Activated T-helper 2 cell treated with anti-CD3 and anti-CD28 coated beads, Interferon-gamma antibody, Interleukin-2, Interleukin-4, amounts not matched to agents 10 μg/mL and 5 μg/mL and 100 μg/mL, durations not matched to agents 14 hours and 24 hours and 36 hours (primary cell): Measurements from ENCODE around the gene SGSM2. TPM values are rescaled to one million over a fixed set of nuclear protein-coding genes. Genes with fewer than 3 reads are reported as not detected.
A peak's percentile ranks its signal among the peaks of the same experiment; 100 is the strongest.

Experiments
- DNase-seq: peaks from one replicate; pipeline ENCODE4 v3.0.0; 2021; ENCODE audit warnings: low spot score
- H3K27ac Mint-ChIP-seq: one replicate; pipeline ENCODE4 v1.8.0; 2021; ENCODE audit warnings: mixed read lengths
- H3K27me3 Mint-ChIP-seq: one replicate; pipeline ENCODE4 v1.8.0; 2021; ENCODE audit warnings: low read depth, mixed read lengths
- H3K36me3 Mint-ChIP-seq: one replicate; pipeline ENCODE4 v1.8.0; 2021; ENCODE audit warnings: low read depth, mixed read lengths
- H3K4me1 Mint-ChIP-seq: one replicate; pipeline ENCODE4 v1.8.0; 2021; ENCODE audit warnings: low read depth, mixed read lengths
- H3K4me3 Mint-ChIP-seq: one replicate; pipeline ENCODE4 v1.8.0; 2021; ENCODE audit warnings: low read depth, mild to moderate bottlenecking, moderate library complexity, mixed read lengths
- H3K9me3 Mint-ChIP-seq: one replicate; pipeline ENCODE4 v1.8.0; 2021; ENCODE audit warnings: mixed read lengths
- intact Hi-C: fragments of 100-400 bp; cut with micrococcal nuclease; formaldehyde crosslinking; loops from one replicate; pipeline ENCODE4 v1.15.1; 2023
- total RNA-seq: library from RNA; stranded (reverse); gene quantifications from 2 replicates; pipeline ENCODE4 v1.2.3, GENCODE V29; 2022

The SGSM2 gene
- 50.6 and 55.4 TPM in 2 replicates for total RNA-seq

- intact Hi-C loops: loop anchor here (1.0 to 2.0 kb wide), 3 partner anchors 34 to 282 kb away; partner anchors contain the start of genes HIC1, SMG6 and SRR
- peak; percentile 58 for DNase-seq
- peak within 1 kb of the TSS; percentile 100 for H3K4me3 Mint-ChIP-seq
- peaks cover 21% of the 10 kb centered on the region for H3K4me1 Mint-ChIP-seq
- H3K9me3 Mint-ChIP-seq: no peaks in the 10 kb centered on the region
- H3K27ac Mint-ChIP-seq: peak within 1 kb of the TSS; percentile 97
- no peaks in the 10 kb centered on the region for H3K27me3 Mint-ChIP-seq
- H3K36me3 Mint-ChIP-seq: peaks cover 8% of the 10 kb centered on the region
Observed at GRCh38 chr17:2336852-2337543, at the start of gene SGSM2. Gene SGSM2, plus strand, starts transcription at chr17:2337501. Its CDS starts 188 bp downstream, at chr17:2337689.

DNA sequence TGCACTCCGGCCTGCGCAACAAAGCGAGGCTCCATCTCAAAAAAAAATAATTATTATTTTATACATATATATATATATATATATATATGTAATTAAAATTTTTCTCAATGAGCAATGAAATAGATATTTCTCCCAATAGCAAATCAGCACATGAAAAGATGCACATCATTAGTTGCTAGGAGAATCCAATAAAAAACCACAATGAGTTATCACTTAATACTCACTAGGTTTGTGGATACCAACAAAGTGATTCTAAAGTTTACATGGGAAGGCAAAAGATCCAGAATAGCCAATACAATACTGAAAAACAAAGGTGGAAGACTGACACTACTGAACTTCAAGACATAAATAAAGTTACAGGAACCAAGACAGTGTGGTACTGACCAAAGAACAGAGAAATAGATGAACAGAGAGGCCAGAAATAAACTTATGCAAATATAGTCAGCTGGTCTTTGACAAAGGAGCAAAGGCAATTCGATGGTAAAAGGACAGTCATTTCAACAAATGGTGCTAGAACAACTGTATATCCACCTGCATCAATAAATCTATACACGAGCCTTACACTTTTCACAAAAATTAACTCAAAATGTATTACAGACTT lies 47.3 kb upstream of the SGSM2 start:
- DNase-seq: no peak
- H3K9me3 Mint-ChIP-seq: no peaks in the 10 kb centered on the region
- H3K36me3 Mint-ChIP-seq: peaks cover 64% of the 10 kb centered on the region
- intact Hi-C loops: no loop called here
- peaks cover 11% of the 10 kb centered on the region for H3K4me1 Mint-ChIP-seq
- peak overlapping the region; percentile 14 for H3K27ac Mint-ChIP-seq
- no peaks in the 10 kb centered on the region for H3K27me3 Mint-ChIP-seq
- no peak overlapping the region for H3K4me3 Mint-ChIP-seq

DNA sequence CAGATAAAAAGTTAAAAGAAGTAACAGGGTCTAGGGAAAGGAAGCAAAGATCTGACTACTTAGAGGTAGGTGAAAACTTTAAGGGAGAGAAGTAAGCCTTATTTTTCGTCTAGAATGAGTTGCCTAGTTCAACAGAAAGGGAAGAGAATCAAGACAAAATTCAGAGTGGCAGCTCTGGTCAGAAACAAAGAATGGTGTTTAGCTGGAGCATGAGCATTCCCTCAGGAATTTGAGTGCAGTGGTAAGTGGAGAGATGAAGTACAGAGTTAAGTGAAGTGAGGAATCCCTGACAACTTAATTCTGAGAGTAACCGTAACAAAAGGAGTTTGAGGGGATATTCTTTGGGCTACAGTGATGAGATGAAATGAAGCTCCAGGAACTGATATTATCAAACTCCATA lies 45.2 kb upstream of the SGSM2 start:
- H3K4me3 Mint-ChIP-seq: no peak overlapping the region

DNA sequence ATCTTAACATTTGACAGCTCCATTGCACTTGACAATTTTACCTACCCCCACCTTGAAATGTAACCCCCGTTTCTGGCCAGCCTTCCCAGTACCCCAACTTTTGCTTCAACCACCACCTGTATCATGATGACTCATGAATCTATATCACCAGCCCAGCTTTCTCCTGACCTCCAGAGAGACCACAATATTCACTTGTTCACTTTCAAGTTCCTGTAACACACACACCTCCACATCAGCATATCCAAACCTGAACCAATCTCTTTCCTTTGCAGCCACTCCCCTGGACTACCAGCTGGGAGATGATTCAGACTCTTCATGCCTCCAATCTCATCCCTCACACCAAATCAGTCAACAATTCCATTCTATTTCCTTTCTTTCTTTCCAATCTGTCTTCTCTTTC lies 41.7 kb upstream of the SGSM2 start:
- H3K27me3 Mint-ChIP-seq: no peaks in the 10 kb centered on the region
- H3K9me3 Mint-ChIP-seq: no peaks in the 10 kb centered on the region
- DNase-seq: no peak
- no peak overlapping the region for H3K4me3 Mint-ChIP-seq
- H3K4me1 Mint-ChIP-seq: peaks cover 24% of the 10 kb centered on the region
- H3K36me3 Mint-ChIP-seq: peaks cover 68% of the 10 kb centered on the region
- intact Hi-C loops: no loop called here
- peak overlapping the region; percentile 20 for H3K27ac Mint-ChIP-seq

More for the DNA sequence above, 45.2 kb upstream of the SGSM2 start:
- intact Hi-C loops: no loop called here
- no peaks in the 10 kb centered on the region for H3K9me3 Mint-ChIP-seq
- H3K36me3 Mint-ChIP-seq: peaks cover 71% of the 10 kb centered on the region
- H3K27me3 Mint-ChIP-seq: no peaks in the 10 kb centered on the region
- no peak for DNase-seq
- H3K4me1 Mint-ChIP-seq: peaks cover 22% of the 10 kb centered on the region
- H3K27ac Mint-ChIP-seq: no peak overlapping the region

DNA sequence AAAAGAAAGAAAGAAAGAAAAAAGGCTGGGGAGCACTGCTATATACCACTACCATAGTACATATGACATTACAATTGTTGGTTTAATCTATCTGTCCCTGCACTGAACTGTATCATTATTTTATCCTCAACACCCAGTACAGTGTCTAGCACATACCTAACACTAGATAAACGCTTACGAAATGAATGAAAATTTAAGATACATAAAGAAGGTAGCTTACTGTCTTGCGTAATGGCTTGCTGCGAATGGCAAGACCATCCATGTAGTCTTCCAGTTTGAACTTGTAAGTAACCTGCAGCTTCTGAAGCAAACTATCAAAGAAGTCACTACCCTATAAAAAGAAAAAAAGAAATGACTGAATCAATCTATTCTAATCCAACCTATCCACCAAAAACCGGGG lies 40.3 kb upstream of the SGSM2 start:
- DNase-seq: no peak
- H3K36me3 Mint-ChIP-seq: peaks cover 58% of the 10 kb centered on the region

DNA sequence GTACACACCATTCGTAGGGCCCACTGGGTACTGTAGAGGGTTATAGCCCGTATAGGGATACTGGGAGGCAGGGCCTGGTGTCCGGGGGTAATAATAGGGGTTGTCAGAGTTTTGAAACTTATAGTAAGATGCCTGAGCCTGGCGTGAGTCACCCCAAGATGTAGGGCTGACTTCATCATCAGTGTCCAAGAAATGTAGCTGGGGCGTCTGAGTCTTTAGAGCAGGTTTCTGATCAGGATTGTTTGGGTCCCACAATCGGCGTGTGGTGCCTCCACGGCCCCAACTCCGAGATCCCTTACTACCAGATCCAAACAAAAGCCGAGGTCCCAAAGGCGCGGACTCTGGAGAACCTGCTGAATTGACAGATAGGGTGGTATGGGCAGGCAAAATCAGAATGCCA lies 38.2 kb upstream of the SGSM2 start:
- intact Hi-C loops: no loop called here
- Mint-ChIP-seq H3K27ac (no peak overlapping the region), H3K4me1 (peaks cover 31% of the 10 kb centered on the region), H3K4me3 (no peak overlapping the region), H3K27me3 (no peaks in the 10 kb centered on the region), H3K36me3 (peaks cover 46% of the 10 kb centered on the region), H3K9me3 (no peaks in the 10 kb centered on the region)
- DNase-seq: no peak

More for the DNA sequence above, 40.3 kb upstream of the SGSM2 start:
- peaks cover 27% of the 10 kb centered on the region for H3K4me1 Mint-ChIP-seq
- no peaks in the 10 kb centered on the region for H3K9me3 Mint-ChIP-seq
- intact Hi-C loops: no loop called here
- no peaks in the 10 kb centered on the region for H3K27me3 Mint-ChIP-seq
- no peak overlapping the region for H3K4me3 Mint-ChIP-seq
- no peak overlapping the region for H3K27ac Mint-ChIP-seq

DNA sequence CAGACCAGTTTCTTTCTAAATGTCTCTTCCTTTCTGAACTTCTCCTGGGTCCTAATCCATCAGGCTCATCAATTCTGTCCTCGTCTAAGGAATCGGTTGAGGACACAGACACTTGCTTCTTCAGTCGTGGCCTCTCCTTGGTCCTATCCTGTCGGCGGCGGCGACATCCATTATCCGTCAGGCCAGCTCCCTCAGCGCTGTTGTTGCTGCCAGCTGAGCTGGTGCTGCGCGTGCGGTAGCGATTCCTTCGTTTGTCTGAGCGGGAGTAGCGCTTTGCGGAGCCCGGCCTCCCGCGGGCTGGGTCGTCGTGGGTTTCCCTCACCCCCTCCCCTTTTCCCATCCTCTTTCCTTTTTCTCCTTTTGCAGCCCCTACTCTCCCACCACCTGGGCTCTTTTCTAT lies 37.5 kb upstream of the SGSM2 start:
- H3K36me3 Mint-ChIP-seq: peaks cover 41% of the 10 kb centered on the region
- H3K27me3 Mint-ChIP-seq: no peaks in the 10 kb centered on the region
- H3K4me3 Mint-ChIP-seq: no peak overlapping the region
- no peak for DNase-seq
- no peaks in the 10 kb centered on the region for H3K9me3 Mint-ChIP-seq
- H3K27ac Mint-ChIP-seq: no peak overlapping the region
- H3K4me1 Mint-ChIP-seq: peaks cover 27% of the 10 kb centered on the region
- intact Hi-C loops: loop anchor here (5.0 kb wide), 1 partner anchor 37 kb away; no protein-coding TSS in a partner anchor

GRCh38 chr17:2302778-2303203 lies 34.5 kb upstream of the SGSM2 start:
- H3K4me1 Mint-ChIP-seq: peaks cover 25% of the 10 kb centered on the region
- H3K4me3 Mint-ChIP-seq: peak overlapping the region; percentile 87
- no peak for DNase-seq
- H3K36me3 Mint-ChIP-seq: peaks cover 27% of the 10 kb centered on the region
- no peaks in the 10 kb centered on the region for H3K27me3 Mint-ChIP-seq
- intact Hi-C loops: loop anchor here (1.0 to 5.0 kb wide), 4 partner anchors 35 to 586 kb away; partner anchors contain the start of genes MNT and SGSM2
- peak overlapping the region; percentile 70 for H3K27ac Mint-ChIP-seq
- no peaks in the 10 kb centered on the region for H3K9me3 Mint-ChIP-seq

DNA sequence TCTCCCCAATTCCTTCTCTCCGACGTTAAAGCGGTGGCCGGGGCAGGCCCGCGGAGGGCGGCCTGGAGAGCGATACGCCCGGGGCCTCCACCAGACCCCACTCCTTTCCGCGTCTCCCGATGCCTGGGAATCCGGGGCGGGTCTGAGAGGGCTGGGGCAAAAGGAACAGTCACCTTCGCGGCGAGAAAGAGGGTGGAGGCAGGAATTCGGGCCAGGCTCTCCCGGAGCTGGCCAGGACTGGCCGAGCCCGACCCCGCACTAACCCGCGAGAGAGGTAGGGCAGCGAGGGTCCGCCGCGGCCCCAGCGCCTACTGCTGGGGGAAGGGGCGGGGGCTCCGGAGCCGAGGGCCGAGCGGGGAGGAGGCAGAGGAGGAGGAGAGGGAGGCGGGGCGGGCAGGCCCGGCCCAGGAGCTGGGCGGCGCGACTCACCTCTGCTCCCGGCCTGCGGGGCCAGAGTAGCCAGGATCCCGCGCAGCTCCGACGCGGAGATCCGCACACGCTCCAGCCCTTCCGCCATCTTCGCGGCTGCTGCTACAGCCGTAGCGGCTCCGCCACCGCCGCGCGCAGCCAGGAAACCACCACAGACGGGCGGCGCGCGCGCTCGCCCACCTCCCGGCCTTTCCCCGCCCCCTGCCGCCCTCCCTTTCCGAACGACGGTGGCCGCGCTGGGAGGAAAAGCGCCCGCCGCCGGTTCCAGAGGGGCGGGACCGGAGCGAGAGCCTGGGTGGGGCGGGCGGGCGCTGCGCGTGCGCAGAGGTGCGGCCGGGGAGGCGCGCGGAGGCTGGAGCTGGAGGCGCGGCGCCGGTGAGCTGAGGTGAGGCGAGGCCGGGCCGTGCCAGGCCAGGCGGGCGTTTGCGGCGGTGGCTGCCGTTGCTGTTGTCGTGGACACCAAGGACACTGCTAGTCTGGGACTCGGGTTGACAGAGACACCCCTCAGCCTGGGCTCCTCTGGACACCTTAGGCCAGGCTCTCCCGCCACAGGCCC lies 33.8 kb upstream of the SGSM2 start, which contains the start of the genes SMG6 and SRR:
Gene SMG6 (minus strand): TSS at position 582 of the 985 bp plus-strand sequence. CDS start 65 bp downstream, at position 517.
Gene SRR (plus strand): TSS at position 747 of the 985 bp plus-strand sequence. CDS start 11,611 bp downstream, outside the sequence.
- H3K36me3 Mint-ChIP-seq: peaks cover 27% of the 10 kb centered on the region
- intact Hi-C loops: loop anchor here (1.0 to 5.0 kb wide), 4 partner anchors 34 to 587 kb away; partner anchors contain the start of genes MNT and SGSM2
- H3K27me3 Mint-ChIP-seq: no peaks in the 10 kb centered on the region
- peak; percentile 90 for DNase-seq
- peak within 1 kb of the TSS; percentile 70 for H3K27ac Mint-ChIP-seq
- peaks cover 25% of the 10 kb centered on the region for H3K4me1 Mint-ChIP-seq
- no peaks in the 10 kb centered on the region for H3K9me3 Mint-ChIP-seq
- peak within 1 kb of the TSS; percentile 87 for H3K4me3 Mint-ChIP-seq

- Mint-ChIP-seq H3K27me3 (no peaks in the 10 kb centered on the region), H3K27ac (no peak overlapping the region), H3K36me3 (peaks cover 24% of the 10 kb centered on the region), H3K4me3 (peak overlapping the region; percentile 69), H3K4me1 (peaks cover 29% of the 10 kb centered on the region), H3K9me3 (no peaks in the 10 kb centered on the region)
- no peak for DNase-seq
- intact Hi-C loops: loop anchor here (5.0 kb wide), 1 partner anchor 43 kb away; no protein-coding TSS in a partner anchor
Observed at GRCh38 chr17:2304931-2305330, 32.4 kb upstream of the SGSM2 start.

DNA sequence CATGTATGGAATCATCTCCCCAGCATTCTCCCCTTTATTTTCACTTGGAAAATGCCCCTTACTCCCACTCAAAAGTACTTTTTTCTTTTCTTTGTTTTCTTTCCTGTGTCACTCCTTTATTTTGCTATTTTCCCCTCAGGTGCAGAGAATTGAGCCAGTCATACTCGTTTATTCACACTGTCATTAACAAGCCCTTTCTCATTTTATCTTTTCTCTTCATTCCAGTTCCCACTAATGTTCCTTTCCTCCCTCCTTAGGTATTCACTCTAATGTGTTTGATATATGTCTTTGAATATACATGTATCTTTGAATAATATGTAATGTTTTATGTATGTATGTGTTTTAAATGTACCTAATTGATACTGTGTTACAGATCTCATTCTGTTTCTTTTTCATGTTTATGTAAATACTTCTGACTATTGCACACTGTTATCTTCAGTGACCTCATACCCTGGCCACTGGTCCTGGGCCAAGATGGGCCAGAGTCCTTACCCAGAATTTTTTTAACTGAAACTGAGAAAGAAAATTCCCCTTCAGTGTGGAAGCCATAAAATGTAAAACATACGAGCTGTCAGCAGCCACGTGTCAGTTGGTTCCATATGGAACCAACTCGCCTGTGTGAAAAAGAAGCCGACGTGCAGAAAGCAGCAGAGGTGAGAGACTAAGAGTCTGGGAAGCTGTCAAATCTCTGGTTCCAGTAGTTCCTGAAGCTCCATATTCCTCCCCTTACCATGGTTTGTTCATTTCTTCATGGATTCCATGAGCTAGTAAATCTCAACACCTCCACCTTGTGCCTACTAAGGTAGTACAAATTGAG lies 27.8 kb upstream of the SGSM2 start:
- Mint-ChIP-seq H3K36me3 (peaks cover 16% of the 10 kb centered on the region), H3K9me3 (no peaks in the 10 kb centered on the region), H3K4me3 (no peak overlapping the region), H3K4me1 (peaks cover 22% of the 10 kb centered on the region), H3K27ac (no peak overlapping the region), H3K27me3 (no peaks in the 10 kb centered on the region)
- no peak for DNase-seq
- intact Hi-C loops: no loop called here
